Stimulated activated CD4-positive, alpha-beta T cell treated with anti-CD3 and anti-CD28 coated beads, Interleukin-2, amount 100 ng/mL, for 48 hours (primary cell): ENCODE measurements around the gene LRRC72.
"Not testable (repeated sequence)": the region's sequence is repeated elsewhere in the genome, so short reads cannot be mapped to it uniquely, and the experiment has no call there.

Experiments used
- DNase-seq, 2 donors: peaks; one replicate each; pipeline ENCODE4 v3.0.0-alpha.2; 2020

The LRRC72 gene

DNA sequence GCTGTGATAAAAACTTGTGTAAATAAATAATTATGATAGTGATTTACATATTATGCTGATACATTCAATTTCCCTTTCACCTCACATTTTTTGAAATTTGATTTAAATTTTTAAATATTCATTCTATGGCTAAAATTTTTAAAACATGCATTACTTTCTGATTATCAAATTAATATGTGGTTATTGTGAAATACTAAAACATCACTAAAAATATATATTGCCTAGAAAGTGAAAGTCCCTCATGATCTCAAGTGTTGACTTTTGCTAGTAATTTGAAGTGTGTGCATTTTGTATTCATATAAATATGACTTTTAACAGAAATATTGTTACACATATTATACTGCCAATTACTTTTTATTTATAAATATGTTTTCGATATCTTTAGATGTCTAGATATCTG, 3.1 kb downstream of the LRRC72 start:
- DNase-seq = no peak

GRCh38 chr7:16531707-16532106, 5.1 kb downstream of the LRRC72 start:
- no peak for DNase-seq

DNA sequence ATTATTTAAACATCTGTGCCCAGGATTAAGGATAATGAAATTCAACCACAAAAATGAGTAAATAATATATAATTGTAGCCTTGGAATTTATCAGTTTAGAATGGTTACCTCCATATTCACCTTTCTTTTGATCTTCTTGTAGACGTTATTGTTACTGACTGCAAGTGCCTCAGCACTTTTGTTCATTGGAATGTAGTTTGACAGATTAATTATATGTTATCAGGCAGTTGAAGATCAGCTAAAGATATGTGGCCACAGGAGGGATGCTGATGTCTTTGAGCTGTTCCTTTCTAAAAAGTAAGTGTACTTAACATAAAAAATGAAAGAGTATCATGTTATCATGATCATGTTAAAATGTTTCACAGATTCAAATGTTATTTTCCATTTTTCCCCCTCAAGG, 5.6 kb downstream of the LRRC72 start:
- DNase-seq = no peak

GRCh38 chr7:16535500-16535899, 8.9 kb downstream of the LRRC72 start:
- DNase-seq = no peak

DNA sequence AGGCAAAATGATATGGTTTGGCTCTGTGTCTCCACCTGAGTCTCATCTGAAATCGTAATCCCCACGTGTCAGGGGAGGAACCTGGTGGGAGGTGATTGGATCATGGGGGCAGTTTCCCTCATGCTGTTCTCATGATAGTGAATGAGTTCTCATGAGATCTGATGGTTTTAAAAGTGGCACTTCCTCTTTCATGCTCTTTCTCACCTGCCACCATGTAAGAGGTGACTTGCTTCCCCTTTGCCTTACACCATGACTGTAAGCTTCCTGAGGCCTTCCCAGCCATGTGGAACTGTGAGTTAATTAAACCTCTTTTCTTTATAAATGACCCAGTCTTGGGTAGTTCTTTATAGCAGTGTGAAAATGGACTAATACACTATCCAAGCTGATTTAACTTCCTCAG, 13.9 kb downstream of the LRRC72 start:
- DNase-seq = not testable (repeated sequence)

DNA sequence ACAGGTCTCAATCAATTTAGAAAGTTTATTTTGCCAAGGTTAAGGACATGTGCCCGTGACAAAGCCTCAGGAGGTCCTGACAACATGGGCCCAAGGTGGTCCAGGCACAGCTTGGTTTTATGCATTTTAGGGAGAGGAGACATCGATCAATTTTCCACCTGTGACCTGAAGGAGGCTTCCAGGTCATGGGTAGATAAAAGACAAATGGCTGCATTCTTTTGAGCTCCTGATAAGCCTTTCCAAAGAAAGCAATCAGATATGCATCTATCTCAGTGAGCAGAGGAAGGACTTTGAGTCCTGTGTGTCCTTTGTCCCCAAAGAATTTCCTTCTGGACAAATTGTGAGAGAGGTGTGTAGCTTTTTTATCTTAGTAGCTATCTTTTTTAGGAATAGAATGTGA, 15.8 kb downstream of the LRRC72 start:
- DNase-seq = no peak

- no peak for DNase-seq
These were observed 16.8 kb downstream of the LRRC72 start for GRCh38 chr7:16543456-16543855.

DNA sequence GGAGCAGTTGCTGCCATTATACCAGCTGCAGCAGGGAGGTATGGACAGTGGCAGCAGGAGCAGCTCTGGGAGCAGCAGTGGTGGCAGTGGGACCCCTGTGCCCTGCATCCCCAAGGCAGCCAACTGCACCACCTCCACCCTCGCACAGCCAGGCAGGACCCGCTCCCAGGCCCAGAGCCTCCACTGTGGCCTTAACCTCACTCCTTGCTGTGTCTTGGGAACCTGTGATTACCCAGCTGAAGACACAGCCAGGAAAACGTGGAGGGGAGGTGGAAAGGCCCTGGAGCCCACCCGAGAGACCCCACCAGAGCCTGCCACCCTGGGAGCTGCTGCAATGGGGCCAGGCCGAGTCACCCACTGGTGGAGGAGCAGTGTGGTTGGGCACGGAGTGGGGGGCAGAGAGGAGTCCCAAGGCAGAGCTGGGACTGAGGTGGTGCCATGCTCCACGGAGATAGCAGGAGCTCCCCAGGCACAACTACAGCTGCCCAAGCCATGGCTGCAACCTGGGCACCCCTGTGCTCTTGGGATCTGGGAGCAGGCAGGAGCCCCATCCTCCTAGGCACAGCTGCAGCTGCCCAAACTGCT, 20.4 kb downstream of the LRRC72 start:
- no peak for DNase-seq

- no peak for DNase-seq
These were observed 21.8 kb downstream of the LRRC72 start for GRCh38 chr7:16548428-16548827.

- DNase-seq = no peak
These were observed 24.0 kb downstream of the LRRC72 start for GRCh38 chr7:16550671-16551070.

- no peak for DNase-seq
These were observed 28.1 kb downstream of the LRRC72 start for GRCh38 chr7:16554518-16555236.

GRCh38 chr7:16556359-16556758, 29.7 kb downstream of the LRRC72 start:
- DNase-seq = no peak

DNA sequence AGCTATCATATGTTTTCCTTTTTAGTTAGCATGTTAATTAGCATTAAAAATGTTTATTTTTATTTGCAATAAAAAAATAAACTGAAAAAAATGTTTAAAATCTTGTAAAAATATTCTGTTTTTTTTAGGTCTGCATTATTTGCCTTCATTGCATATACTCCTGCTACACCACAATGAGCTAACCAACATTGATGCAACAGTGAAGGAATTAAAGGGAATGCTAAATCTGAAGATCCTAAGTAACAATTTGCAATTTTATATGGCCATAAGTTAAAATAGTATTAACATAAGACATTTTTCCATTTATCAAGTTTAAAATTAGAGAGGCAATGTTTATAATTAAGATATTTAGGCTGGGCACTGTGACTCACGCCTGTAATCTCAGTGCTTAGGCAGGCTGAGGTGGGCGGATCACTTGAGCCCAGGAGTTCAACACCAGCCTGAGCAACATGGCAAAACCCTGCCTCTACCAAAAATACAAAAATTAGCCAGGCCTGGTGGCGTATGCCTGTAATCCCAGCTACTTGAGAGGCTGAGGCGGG, 32.2 kb downstream of the LRRC72 start:
- no peak for DNase-seq

DNA sequence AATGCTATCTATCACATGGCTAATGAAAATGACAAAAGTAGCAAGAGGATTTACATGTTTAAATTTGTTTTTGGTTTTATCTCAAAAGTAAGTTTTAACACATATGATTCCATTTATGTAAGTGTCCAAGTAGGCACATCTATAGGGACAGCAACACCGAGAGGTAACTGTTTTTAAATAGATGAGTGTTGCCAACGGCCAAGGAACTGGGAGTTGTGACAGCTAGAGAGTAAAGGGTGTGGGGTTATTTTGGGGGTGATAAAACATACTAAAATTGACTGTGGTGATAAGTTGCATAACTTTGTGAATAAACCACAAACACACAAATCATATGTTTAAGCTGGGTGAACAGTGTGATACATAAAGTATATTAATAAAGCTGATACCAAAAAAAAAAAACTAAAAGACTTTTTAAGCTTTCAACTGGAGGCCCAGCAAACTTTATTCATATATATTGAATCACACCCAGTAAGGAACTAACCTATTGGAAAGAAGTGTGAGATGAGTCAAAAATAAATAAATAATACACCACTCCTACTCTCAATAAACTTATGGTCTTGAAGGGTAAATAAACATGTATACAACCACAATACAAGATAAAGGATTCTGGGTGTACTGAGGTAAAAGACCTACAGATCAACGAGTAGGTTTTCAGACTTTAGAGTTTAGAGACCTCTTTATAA, 33.0 kb downstream of the LRRC72 start:
- no peak for DNase-seq

DNA sequence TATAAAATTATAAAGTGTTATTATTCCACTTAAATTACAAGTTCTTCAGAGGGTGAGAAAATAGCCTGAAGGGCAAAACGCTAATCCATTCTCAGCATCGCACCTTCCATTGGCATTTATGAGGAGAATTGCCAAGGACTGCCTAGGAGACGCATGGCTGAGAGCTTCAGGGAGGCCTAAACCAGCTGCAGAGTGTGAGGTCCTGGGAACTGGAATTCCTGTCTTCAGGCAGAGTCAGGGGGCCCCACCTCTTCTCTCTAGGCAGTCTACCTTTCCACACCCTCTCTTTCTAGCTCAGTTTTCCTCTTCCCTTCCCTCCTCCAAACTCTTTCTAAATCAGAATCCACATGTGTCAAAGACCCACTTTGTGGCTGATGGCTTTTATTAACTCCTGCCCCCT, 35.3 kb downstream of the LRRC72 start:
- no peak for DNase-seq

DNA sequence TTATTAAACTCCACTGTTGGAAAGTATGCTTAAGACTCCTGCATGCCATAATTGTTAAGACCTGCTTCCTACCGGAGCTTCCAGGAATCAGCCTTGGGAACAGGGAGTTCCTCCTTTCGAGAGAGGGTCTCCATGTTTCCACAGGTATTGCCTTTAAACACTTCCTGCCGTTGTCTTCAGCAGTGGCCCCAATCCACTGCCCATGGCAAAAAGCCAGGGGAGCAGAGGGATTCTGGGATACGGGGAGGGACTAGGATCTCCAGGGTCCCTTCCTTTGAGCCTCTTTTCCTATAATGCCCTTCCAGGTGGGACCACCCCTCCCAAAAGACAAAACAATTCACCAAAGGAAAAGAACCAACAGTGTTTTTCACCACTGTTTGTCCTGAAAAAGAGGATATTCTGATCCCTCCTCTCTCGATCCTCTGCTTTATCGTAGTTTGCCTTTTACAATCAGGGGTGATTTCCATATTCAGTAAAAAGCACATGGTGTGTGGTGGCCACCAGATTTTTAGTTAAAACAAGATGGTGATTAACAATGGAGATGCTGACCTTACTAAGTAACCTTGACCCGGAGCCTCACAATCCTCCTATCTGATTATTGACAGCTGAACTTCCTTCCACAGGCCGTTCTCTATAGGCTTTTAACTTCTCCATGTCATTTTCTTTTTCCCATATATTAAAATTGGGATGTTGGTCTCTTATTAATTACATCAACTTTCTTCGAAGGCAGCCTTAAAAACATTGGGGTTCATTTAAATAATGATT, 36.0 kb downstream of the LRRC72 start:
- DNase-seq = no peak

- no peak for DNase-seq
These were observed 36.8 kb downstream of the LRRC72 start for GRCh38 chr7:16563281-16564022.

DNA sequence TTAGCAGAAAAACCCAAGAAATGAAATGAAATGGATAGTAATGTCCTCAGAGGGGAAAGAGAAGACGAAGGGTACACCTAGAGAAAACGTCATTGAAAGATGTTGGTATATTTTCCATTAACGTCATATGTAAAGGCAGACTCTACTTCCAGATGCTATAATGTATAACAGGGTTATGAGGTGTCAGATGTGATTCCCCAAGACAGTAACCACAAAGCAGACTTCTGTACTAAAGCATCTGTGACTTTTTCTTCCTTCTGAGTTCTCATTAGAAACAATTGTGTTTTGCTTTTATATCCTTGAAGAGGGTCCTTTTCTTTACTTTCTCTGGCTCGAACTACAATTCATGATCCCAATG, 37.4 kb downstream of the LRRC72 start:
- DNase-seq = no peak

- DNase-seq = no peak
These were observed 38.3 kb downstream of the LRRC72 start for GRCh38 chr7:16564909-16565426.

- DNase-seq = no peak
These were observed 45.3 kb downstream of the LRRC72 start for GRCh38 chr7:16571941-16572340.

GRCh38 chr7:16579216-16579615, 52.6 kb downstream of the LRRC72 start:
- DNase-seq = no peak

GRCh38 chr7:16581286-16581685, 54.7 kb downstream of the LRRC72 start:
- DNase-seq = no peak
